OCI-LY1 (cell line): ENCODE measurements around the gene SLX4IP.

Source experiments
- CTCF ChIP-seq: fragments of 200-600 bp; sonication (generic), shearing (Covaris generic); IDR thresholded peaks from 2 replicates; pipeline ENCODE4 v1.5.1; 2017; ENCODE audit warnings: mild to moderate bottlenecking, antibody characterized with exemption, low read length, moderate library complexity, mixed read lengths
- EZH2 ChIP-seq: fragments of 200-600 bp; sonication (generic), shearing (Covaris generic); IDR thresholded peaks from 2 replicates; pipeline ENCODE4 v1.8.0; 2017; ENCODE audit warnings: borderline replicate concordance, mixed run types, mild to moderate bottlenecking, antibody characterized with exemption, low read length, moderate library complexity, mixed read lengths

- TF ChIP-seq CTCF: no peak
- no peak for TF ChIP-seq EZH2
These were observed 225.6 kb downstream of the SLX4IP start for GRCh38 chr20:10660661-10661060.
